SH-SY5Y (cell line): ENCODE data around the gene BAIAP3.
A peak's percentile ranks its signal among the peaks of the same experiment; 100 is the strongest.

Experiments
- GATA2 ChIP-seq: IDR thresholded peaks from 2 replicates; pipeline ENCODE4 v1.6.1; 2011; ENCODE audit warnings: mild to moderate bottlenecking, low read depth, low read length
- GATA3 ChIP-seq: IDR thresholded peaks from 2 replicates; pipeline ENCODE4 v1.6.1; 2011; ENCODE audit warnings: low read depth, mild to moderate bottlenecking, low read length, moderate library complexity

Gene BAIAP3

DNA sequence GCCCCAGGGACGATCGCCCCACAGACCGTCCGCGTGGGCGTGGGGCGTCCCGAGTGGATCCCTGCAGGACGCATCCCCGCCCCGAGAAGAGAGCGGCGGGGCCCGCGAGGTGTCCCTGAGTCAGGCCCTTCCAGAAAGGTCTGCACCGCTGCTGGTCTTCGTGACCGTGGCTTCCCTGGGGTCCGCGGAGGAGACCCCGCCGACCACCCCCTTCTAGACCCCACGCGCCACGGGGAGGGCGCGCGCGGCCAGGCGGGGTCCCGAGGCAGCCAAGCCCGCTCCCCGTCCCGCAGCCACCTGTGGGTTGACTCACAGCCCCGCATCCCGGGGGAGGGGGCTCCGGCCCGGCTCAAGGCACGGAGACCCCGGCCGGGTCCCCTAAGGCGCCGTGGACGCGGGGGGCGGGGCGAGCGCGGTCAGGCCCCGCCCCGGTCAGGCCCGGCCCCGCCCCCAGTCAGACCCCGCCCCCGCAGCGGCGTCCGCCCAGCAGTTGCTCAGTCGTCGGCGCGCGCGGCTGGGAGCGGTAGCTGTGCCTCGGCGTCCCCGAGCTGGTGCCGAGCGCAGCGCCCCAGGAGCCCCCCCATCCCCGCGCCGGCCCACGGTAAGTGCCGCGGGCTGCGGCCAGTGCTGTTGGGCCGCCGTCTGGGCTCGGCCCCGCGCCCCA, at the start of gene BAIAP3:
BAIAP3 (plus strand) TSS at position 497 of the 664 bp plus-strand sequence. CDS start 4,905 bp downstream, outside the sequence.
- TF ChIP-seq GATA2 (no peak), GATA3 (no peak)

DNA sequence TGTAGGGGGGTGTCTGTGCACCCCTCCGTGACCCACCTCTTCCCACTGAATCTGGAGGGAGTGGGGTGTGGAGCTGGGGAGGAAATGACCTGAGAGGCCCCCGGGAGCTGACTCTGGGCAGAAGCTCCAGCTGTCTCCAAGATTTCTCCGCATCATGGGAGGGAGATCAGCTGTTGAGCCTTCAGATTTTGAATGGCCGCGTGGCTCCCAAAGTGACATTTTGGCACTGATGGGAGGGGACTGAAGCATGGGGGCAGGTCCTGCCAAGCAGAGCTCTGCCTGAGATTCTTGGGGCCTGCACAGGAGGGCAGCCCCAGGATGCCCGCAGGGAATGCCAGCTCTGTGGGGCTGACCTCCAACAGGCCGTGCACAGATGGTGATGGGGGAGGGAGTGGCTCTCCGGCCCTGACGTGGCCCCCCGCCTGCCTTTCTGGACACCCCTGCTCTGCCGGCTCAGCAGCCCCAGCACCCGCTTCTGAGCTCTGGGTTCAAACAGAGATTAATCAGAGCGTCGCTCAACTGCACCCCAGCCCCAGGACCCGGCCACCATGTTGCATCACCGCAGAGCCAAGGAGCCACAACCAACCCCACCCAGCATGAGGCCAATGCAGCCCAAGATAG, 49.3 kb upstream of the BAIAP3 start:
- TF ChIP-seq GATA3 (no peak), GATA2 (no peak)

GRCh38 chr16:1285669-1286512, 47.6 kb upstream of the BAIAP3 start:
- TF ChIP-seq GATA2 (no peak), GATA3 (no peak)

DNA sequence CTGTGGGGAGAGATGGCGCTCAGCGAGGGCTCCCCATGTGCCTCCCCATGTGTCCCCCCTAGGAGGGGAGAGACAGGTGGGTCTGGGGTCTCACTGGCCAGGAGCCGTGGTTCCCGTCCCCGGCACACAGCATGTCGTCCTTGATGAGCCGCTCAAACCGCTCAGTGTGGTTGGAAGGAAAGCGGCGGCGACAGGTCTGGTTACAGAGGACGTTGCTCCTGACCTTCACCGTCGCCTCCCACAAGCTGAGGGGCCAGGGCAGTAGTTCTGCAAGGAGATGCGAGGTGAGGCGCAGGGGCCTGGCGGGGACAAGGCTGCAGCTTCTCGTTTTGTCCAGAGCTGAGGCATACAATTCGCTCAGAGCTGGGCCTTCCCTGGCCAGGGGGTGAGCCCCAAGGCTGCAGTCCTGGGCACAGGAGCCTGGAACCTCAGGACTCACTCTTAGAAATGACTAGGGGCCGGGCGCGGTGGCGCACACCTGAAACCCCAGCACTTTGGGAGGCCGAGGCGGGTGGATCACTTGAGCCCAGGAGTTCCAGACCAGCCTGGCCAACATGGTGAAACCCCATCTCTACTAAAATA, 46.8 kb upstream of the BAIAP3 start:
- TF ChIP-seq GATA3 (no peak), GATA2 (no peak)

DNA sequence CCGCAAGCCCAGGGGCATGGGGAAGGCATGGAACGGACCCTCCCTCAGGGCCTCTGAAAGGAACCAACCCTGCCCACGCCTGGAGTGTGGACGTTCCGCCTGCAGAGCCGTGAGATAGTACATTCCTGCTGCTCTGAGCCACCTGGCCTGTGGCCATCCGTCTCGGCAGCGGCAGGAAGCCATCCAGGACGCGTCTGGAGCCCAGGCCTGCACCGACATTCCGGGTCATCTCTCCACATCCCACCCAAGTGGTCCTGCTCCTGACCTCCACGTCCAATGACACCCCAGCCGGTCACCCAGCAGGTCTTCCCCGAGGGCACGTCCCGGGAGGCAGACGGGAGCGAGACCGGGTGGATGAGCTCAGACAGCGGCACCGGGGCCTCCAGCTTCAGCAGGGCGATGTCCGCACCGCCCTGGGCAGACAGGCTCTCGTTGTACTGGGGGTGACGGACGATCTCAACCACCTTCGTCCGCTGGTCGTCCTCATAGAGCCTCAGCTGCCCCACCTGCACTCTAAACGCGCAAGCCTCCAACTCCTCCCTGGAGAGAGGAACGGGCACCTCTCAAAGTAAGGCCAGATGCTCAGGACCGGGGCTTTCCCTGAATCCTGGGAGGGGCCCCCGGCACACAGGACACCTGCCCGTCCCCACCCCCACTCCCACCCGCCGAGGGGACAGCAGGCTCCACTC, 45.3 kb upstream of the BAIAP3 start:
- TF ChIP-seq GATA2 (no peak), GATA3 (no peak)

- TF ChIP-seq GATA3: no peak
- TF ChIP-seq GATA2: no peak
These were observed 44.5 kb upstream of the BAIAP3 start for GRCh38 chr16:1288813-1289476.

GRCh38 chr16:1289477-1289866, 44.0 kb upstream of the BAIAP3 start:
- TF ChIP-seq GATA2 (no peak), GATA3 (no peak)

- peak; percentile 52 for TF ChIP-seq GATA2
- TF ChIP-seq GATA3: no peak
These were observed 43.4 kb upstream of the BAIAP3 start for GRCh38 chr16:1290063-1290501.

DNA sequence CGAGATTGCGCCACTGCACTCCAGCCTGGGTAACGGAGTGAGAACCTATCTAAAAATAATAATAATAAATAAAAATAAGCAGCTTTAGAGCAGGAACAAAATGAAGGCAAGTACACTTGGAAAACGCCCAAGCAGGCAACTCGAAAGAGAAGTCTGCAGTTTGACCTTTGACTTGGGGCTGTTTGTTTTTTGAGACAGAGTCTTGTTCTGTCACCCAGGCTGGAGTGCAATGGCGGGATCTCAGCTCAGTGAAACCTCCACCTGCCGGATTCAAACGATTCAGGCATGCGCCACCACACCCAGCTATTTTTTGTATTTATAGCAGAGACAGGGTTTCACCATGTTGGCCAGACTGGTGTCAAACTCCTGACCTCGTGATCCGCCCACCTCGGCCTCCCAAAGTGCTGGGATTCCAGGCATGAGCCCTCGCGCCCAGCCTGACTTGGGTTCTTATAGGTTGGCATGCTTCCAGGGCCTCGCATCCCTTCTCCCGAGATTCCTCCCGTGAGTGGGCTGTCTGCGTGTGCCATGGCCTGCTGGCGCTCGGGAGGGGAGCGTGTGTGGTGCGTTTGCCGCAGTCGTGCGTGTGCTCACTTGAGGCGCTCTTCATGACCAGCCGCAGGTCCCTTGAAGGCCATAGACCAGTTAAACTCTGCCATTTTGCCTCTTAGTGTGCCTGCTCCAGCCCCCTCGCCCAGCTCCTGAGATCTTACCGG, 42.4 kb upstream of the BAIAP3 start:
- TF ChIP-seq GATA3 (no peak), GATA2 (no peak)

- TF ChIP-seq GATA3 (no peak), GATA2 (no peak)
These were observed 41.9 kb upstream of the BAIAP3 start for GRCh38 chr16:1291576-1291974.

DNA sequence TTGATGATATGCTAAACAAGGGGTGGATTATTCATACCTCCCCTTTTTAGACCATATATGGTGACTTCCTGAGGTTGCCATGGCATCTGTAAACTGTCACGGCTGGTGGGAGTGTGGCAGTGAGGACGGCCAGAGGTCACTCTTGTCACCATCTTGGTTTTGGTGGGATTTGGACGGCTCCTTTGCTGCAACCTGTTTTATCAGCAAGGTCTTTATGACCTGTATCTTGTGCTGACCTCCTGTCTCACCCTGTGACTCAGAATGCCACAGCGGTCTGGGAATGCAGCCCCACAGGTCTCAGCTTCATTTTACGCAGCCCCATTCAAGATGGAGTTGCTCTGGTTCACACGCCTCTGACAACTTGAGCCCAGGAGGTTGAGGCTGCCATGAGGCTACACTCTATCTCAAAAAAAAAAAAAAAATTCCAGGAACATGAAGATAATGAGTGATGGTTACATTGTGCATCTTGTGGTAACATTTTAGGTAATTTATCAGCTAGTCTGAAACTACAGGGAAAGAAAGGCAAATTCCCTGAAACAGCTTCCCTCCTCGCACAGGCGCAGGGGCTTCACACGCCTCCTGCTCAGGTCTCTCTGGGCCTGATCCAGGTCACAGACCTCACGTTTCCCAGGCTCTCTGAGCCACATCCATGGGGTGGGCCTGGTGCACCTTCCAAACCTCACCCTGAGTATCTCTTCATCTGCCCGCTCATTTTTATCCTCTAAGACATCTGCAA, 39.4 kb upstream of the BAIAP3 start:
- TF ChIP-seq GATA3 (no peak), GATA2 (no peak)

- TF ChIP-seq GATA2: no peak
- no peak for TF ChIP-seq GATA3
These were observed 38.0 kb upstream of the BAIAP3 start for GRCh38 chr16:1295465-1295864.

DNA sequence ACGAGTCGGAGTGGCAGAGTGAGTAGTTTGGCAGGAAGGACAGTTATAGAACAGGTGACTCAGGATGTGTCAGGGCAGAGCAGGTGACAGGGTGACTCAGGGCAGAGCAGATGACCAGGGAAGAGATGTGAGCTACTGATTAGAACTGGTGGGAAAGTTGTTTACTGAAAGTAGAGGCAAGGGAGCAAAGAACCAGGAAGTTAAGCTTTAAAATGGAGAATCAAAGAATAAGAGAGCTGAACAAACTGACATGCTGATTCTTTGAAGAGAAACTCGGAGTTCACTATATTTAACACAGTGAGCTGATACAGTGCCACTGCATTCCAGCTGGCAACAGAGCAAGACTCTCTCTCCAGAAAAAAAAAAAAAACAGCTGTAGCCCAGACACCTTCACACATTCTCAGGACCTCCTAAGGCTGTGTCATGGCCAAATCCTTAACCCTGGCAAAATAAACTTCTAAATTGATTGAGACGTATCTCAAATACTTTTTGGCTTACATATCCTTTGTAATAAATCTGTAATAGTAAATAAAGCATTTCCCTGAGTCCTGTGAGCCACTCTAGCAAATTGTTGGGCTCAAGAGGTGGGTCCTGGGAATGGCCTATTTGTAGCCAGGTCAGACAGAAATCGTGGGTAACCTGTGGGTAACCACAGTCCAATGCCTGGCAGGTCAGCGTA, 36.3 kb upstream of the BAIAP3 start:
- no peak for TF ChIP-seq GATA2
